K562 (cell line): Measurements from ENCODE around the gene HPSE2. TPM values are rescaled to one million over a fixed set of nuclear protein-coding genes. Genes with fewer than 3 reads are reported as not detected.

ENCODE experiments used
- ATAC-seq: fragments of 200-7000 bp; cut with Tn5 transposase; 3 replicates; pipeline ENCODE4 v1.9.1; 2020; ENCODE audit warnings: moderate library complexity
- BruUV-seq: library from RNA; stranded (reverse); fragments of 400-500 nt; replicated peaks from 2 replicates; lab custom pipeline; 2021; lab: Mats Ljungman, UMichigan
- CTCF ChIA-PET: fragments of 300-600 bp; formaldehyde crosslinking; extraction: SDS; loops from one replicate; lab custom pipeline; 2021; ENCODE audit warnings: low intra/inter-chr PET ratio; lab: Yijun Ruan, JAX
- POLR2A ChIA-PET: fragments of 300-600, 350-650 bp; sonication (Branson Sonifier 250); formaldehyde crosslinking; extraction: SDS; loops from one replicate; lab custom pipeline; 2021; ENCODE audit warnings: antibody characterized with exemption, inconsistent platforms; lab: Yijun Ruan, JAX
- DNase-seq, 4 experiments: peaks; one replicate each; pipeline versions ENCODE4 v3.0.0 to v3.0.0-alpha.2; 2011 to 2018; ENCODE audit warnings: low spot score in 3 of 4, mixed read lengths in 3 of 4; ENCODE audit errors: extremely low read depth in 1 of 4
- FAIRE-seq: peaks from 2 replicates; lab custom pipeline; 2011; peaks lifted over from hg19 to GRCh38; lab: Jason Lieb, UNC
- H2AFZ ChIP-seq: 2 replicates; pipeline ENCODE4 v1.6.0; 2011; ENCODE audit warnings: low read depth, low read length, control low read depth, inconsistent platforms
- H3K27ac ChIP-seq: fragments of 200-600 bp; 3 replicates; pipeline ENCODE4 v1.8.0; 2011; ENCODE audit warnings: low read depth, mild to moderate bottlenecking, control low read depth, inconsistent platforms, low read length, moderate library complexity, mixed read lengths; ENCODE audit errors: extremely low read depth
- H3K27me3 ChIP-seq, 2 experiments: fragments of 300-600 bp in 1 of 2; 2 replicates in 1 of 2; 3 replicates in 1 of 2; pipeline versions ENCODE4 v1.6.0 to v1.8.0; 2011; ENCODE audit warnings: inconsistent platforms in 2 of 2, low read length in 2 of 2, mild to moderate bottlenecking in 1 of 2, mixed read lengths in 1 of 2, moderate library complexity in 1 of 2; ENCODE audit not compliant: control insufficient read depth in 2 of 2, insufficient read depth in 2 of 2
- H3K36me3 ChIP-seq: fragments of 300-600 bp; 3 replicates; pipeline ENCODE4 v1.8.0; 2011; ENCODE audit warnings: mild to moderate bottlenecking, low read length, inconsistent platforms; ENCODE audit not compliant: control insufficient read depth, insufficient read depth
- H3K4me1 ChIP-seq, 2 experiments: fragments of 200-600 bp in 1 of 2; replicated peaks in 1 of 2; 2 replicates in 1 of 2; 3 replicates in 1 of 2; pipeline versions ENCODE4 v1.5.1 to v1.8.0; 2011; ENCODE audit warnings: inconsistent platforms in 2 of 2, low read length in 2 of 2, mild to moderate bottlenecking in 1 of 2, mixed read lengths in 1 of 2, moderate library complexity in 1 of 2; ENCODE audit not compliant: control insufficient read depth in 2 of 2, insufficient read depth in 2 of 2
- H3K4me2 ChIP-seq: 2 replicates; pipeline ENCODE4 v1.6.1; 2011; ENCODE audit warnings: low read length, control low read depth, inconsistent platforms, mixed read lengths; ENCODE audit not compliant: insufficient read depth
- H3K4me3 ChIP-seq: fragments of 200-600 bp; sonication (generic), shearing (Covaris generic); 2 replicates; pipeline ENCODE4 v1.5.1; 2016; ENCODE audit warnings: control low read depth, inconsistent platforms
- H3K79me2 ChIP-seq: fragments of 200-600 bp; 3 replicates; pipeline ENCODE4 v1.8.0; 2011; ENCODE audit warnings: low read length, inconsistent platforms; ENCODE audit not compliant: control insufficient read depth, insufficient read depth
- H3K9ac ChIP-seq, 2 experiments: 2 replicates each; pipeline versions ENCODE4 v1.6.0 to v1.6.1; 2011; ENCODE audit warnings: low read depth in 2 of 2, low read length in 2 of 2, control low read depth in 1 of 2, inconsistent platforms in 1 of 2, mild to moderate bottlenecking in 1 of 2, mixed read lengths in 1 of 2; ENCODE audit not compliant: insufficient read depth in 1 of 2
- H3K9me1 ChIP-seq: one replicate; pipeline ENCODE4 v1.6.0; 2011; ENCODE audit warnings: inconsistent platforms, mild to moderate bottlenecking, low read length, moderate library complexity; ENCODE audit not compliant: control insufficient read depth, insufficient read depth
- H3K9me3 ChIP-seq: replicated peaks from 2 replicates; pipeline ENCODE4 v1.5.1; 2011; ENCODE audit warnings: low read depth, low read length, inconsistent platforms; ENCODE audit not compliant: control insufficient read depth, insufficient read depth
- H4K20me1 ChIP-seq: replicated peaks from 2 replicates; pipeline ENCODE4 v1.6.1; 2011; ENCODE audit warnings: low read length, inconsistent platforms, mixed read lengths; ENCODE audit not compliant: control insufficient read depth, insufficient read depth
- CXXC5 ChIP-seq: fragments of 250-450 bp; sonication (Bioruptor Pico); IDR thresholded peaks from 2 replicates; pipeline ENCODE4 v1.8.0; 2022; ENCODE audit warnings: inconsistent platforms, mild to moderate bottlenecking, moderate library complexity
- E2F6 ChIP-seq, 2 experiments: IDR thresholded peaks; 2 replicates each; pipeline ENCODE4 v1.6.1; 2011; ENCODE audit warnings: borderline replicate concordance in 1 of 2, control low read depth in 1 of 2, low read depth in 1 of 2, low read length in 1 of 2, mild to moderate bottlenecking in 1 of 2, mixed read lengths in 1 of 2, moderate library complexity in 1 of 2; ENCODE audit not compliant: insufficient read depth in 1 of 2, insufficient read length in 1 of 2, poor library complexity in 1 of 2, severe bottlenecking in 1 of 2; ENCODE audit errors: extremely low read depth in 1 of 2
- HSF4 ChIP-seq: fragments of 250-450 bp; sonication (Bioruptor Pico); IDR thresholded peaks from 2 replicates; pipeline ENCODE4 v2.1.2; 2022; ENCODE audit warnings: mild to moderate bottlenecking, moderate library complexity, borderline replicate concordance
- MITF ChIP-seq: IDR thresholded peaks from 2 replicates; pipeline ENCODE4 v1.6.1; 2014; ENCODE audit warnings: antibody characterized with exemption
- ZNF146 ChIP-seq: IDR thresholded peaks from one replicate; pipeline ENCODE4 v1.6.1; 2018; ENCODE audit warnings: missing compliant biosample characterization; ENCODE audit not compliant: unreplicated experiment
- WGBS: fragments of 100-300 bp; shearing (Covaris generic); methylation state at CpG from one replicate; pipeline ENCODE4 v1.1.6; 2016; ENCODE audit warnings: low coverage, mixed read lengths; ENCODE audit not compliant: insufficient coverage; ENCODE audit errors: missing lambda C conversion rate; 5-methylcytosine and 5-hydroxymethylcytosine counted together
- in situ Hi-C: fragments of 300-500 bp; cut with MboI; formaldehyde crosslinking; loops from 4 replicates; pipeline ENCODE4 v1.15.0; 2018; ENCODE audit warnings: inconsistent platforms, mixed read lengths
- intact Hi-C: fragments of 100-400 bp; cut with micrococcal nuclease; formaldehyde crosslinking; loops from 2 replicates; pipeline ENCODE4 v1.14.2; 2022
- polyA plus RNA-seq, 8 experiments: library from polyadenylated mRNA; depleted of rRNA in 4 of 8; stranded (reverse) in 5 of 8; unstranded in 3 of 8; fragments of >200 nt; fragmentation: Nextera tagmentation in 2 of 8; fragmentation: Illumina TruSeq in 1 of 8; extraction: Ambion mirVana in 2 of 8; extraction: Trizol in 1 of 8; gene quantifications; 2 replicates each; pipeline versions ENCODE4 v1.2.1 to v1.2.3, GENCODE V29; 2011 to 2014; ENCODE audit warnings: inconsistent platforms in 1 of 8, missing spikeins in 1 of 8
- total RNA-seq, 7 experiments: library from RNA; depleted of rRNA in 6 of 7; stranded (reverse); fragments of >200 nt in 6 of 7; fragmentation: Illumina TruSeq in 2 of 7; extraction: Trizol in 2 of 7; gene quantifications; 2 replicates each; pipeline versions ENCODE4 v1.2.1 to v1.2.3, GENCODE V29; 2011 to 2021; ENCODE audit warnings: low replicate concordance in 1 of 7
- TF ChIP-seq, protein P1 (sequence below): fragments of 450-650 bp; IDR thresholded peaks from one replicate; pipeline ENCODE4 v1.6.1; 2018; ENCODE audit warnings: mild to moderate bottlenecking, moderate library complexity; ENCODE audit not compliant: partially characterized antibody

Gene HPSE2
- total and polyA plus RNA-seq, 9 of the 15 experiments (the other 6 are each of a cell fraction or from before 2014, with no cell fraction given) = 0.03 to 0.10 (median 0.04) TPM; not detected in 2

DNA sequence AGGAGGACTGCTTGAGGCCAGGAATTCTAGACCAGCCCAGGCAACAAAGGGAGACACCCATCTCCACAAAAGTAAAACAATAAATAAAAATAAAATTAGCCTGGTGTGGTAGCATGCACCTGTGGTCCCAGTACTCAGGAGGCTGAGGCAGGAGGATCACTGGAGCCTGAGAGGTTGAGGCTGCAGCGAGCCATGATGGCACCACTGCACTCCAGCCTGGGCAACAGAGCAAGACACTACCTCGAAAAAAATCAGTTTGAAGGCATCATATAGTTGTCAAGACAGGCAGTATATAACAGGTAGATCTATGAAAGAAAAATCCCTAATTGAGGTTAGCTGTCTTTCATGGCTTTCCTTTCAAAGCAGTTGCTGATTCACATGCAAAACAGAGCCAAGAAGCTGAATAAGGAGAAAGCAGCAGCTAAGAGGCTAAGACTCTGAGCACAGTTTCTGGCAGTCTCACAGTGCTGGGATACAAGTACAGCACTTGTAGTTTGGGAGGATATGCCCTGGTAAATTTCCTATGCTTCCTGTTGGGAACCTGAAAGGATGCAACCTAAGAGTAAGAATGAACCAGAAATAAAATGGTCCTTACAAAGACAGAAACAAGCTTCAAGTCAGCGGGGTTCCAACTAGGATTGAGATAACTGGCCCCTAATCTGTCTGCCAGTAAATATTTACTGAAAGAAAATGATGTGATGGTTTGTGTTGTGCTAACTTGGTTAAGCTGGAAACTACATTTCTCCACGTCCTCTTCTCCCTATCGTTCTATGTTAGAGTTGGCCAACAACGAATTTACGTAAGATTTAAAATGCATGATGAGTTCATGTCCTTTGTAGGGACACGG lies 420.4 kb downstream of the HPSE2 start:
- Histone ChIP-seq H3K9me1 (no peaks in the 10 kb centered on the region), H3K36me3 (no peaks in the 10 kb centered on the region), H2AFZ (peak overlapping the region; percentile 40; the same call in 1 of the 2 replicates), H3K79me2 (no peaks in the 10 kb centered on the region), H3K4me3 (no peak overlapping the region), H3K4me1 (no peaks in the 10 kb centered on the region; a peak in 1 of 5 replicates), H4K20me1 (no peaks in the 10 kb centered on the region), H3K4me2 (no peak overlapping the region), H3K9me3 (no peaks in the 10 kb centered on the region)
- no peak for FAIRE-seq
- intact Hi-C loops = no loop called here
- no peak for ATAC-seq
- 36% methylated on average over 8 of the region's 8 CpGs for WGBS
- POLR2A ChIA-PET = no interaction called here
- TF ChIP-seq CXXC5 (no peak), HSF4 (CRISPR knock-in tag) (no peak), MITF (no peak), ZNF146 (CRISPR knock-in tag) (no peak), E2F6 (IDR thresholded peaks at IDR 0.05; ENCODE audit: borderline replicate concordance in 1 of 2, extremely low read depth in 1 of 2, insufficient read depth in 1 of 2, insufficient read length in 1 of 2, low read depth in 1 of 2, low read length in 1 of 2, poor library complexity in 1 of 2, severe bottlenecking in 1 of 2) (no peak)
- TF ChIP-seq, protein P1, sequence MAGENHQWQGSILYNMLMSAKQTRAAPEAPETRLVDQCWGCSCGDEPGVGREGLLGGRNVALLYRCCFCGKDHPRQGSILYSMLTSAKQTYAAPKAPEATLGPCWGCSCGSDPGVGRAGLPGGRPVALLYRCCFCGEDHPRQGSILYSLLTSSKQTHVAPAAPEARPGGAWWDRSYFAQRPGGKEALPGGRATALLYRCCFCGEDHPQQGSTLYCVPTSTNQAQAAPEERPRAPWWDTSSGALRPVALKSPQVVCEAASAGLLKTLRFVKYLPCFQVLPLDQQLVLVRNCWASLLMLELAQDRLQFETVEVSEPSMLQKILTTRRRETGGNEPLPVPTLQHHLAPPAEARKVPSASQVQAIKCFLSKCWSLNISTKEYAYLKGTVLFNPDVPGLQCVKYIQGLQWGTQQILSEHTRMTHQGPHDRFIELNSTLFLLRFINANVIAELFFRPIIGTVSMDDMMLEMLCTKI = no peak
- TF ChIP-seq, all 486 proteins: peak for 0
- no TSS peak for BruUV-seq
- in situ Hi-C loops = no loop called here
- Histone ChIP-seq H3K9ac (no peak overlapping the region), H3K27me3 (no peaks in the 10 kb centered on the region), H3K27ac (no peak overlapping the region)
- CTCF ChIA-PET = no interaction called here
- DNase-seq = no peak
